Neural progenitor cell (in vitro differentiated cells): ENCODE data around the gene EMC6.

Experiments
- CTCF ChIP-seq: fragments of 200-600 bp; sonication (generic); IDR thresholded peaks from 2 replicates; pipeline ENCODE4 v1.5.1; 2017; ENCODE audit warnings: antibody characterized with exemption, mild to moderate bottlenecking
- EZH2 ChIP-seq: fragments of 200-600 bp; sonication (generic); IDR thresholded peaks from 2 replicates; pipeline ENCODE4 v1.6.1; 2017; ENCODE audit warnings: antibody characterized with exemption, mild to moderate bottlenecking, moderate library complexity

- TF ChIP-seq CTCF (no peak), EZH2 (no peak)
Measured at GRCh38 chr17:3643889-3644349, 24.7 kb upstream of the EMC6 start.
